HepG2 (cell line): Measurements from ENCODE around the gene TATDN3.

ENCODE experiments used
- CCAR2 ChIP-seq: fragments of 200-400 bp; formaldehyde crosslinking; optimal IDR thresholded peaks from 2 replicates; pipeline ENCODE3; 2018; ENCODE audit warnings: low read depth, mild to moderate bottlenecking, low read length, moderate library complexity
- EP300 ChIP-seq, 3 experiments: sonication (generic) in 1 of 3; formaldehyde crosslinking in 1 of 3; IDR thresholded peaks; 2 replicates each; pipeline versions ENCODE4 v1.5.1 to v1.6.1; 2011 to 2020; ENCODE audit warnings: low read depth in 2 of 3, low read length in 2 of 3, borderline replicate concordance in 1 of 3, improper control_type of control experiment in 1 of 3, mild to moderate bottlenecking in 1 of 3, missing genetic modification reagents in 1 of 3, moderate library complexity in 1 of 3
- KAT2B ChIP-seq: fragments of 150-350 bp; IDR thresholded peaks from 2 replicates; pipeline ENCODE4 v1.6.1; 2014; ENCODE audit warnings: low read depth, low read length, borderline replicate concordance
- KLF15 ChIP-seq: sonication (generic); formaldehyde crosslinking; IDR thresholded peaks from 2 replicates; pipeline ENCODE4 v1.8.1; 2023; ENCODE audit warnings: borderline replicate concordance, mild to moderate bottlenecking, inconsistent platforms, missing genetic modification reagents, mixed read lengths
- ZNF280D ChIP-seq: sonication (generic); formaldehyde crosslinking; IDR thresholded peaks from 2 replicates; pipeline ENCODE4 v1.5.1; 2020; ENCODE audit warnings: mild to moderate bottlenecking, missing genetic modification reagents
- TF ChIP-seq, protein P1 (sequence below): sonication (generic); formaldehyde crosslinking; IDR thresholded peaks from 2 replicates; pipeline ENCODE4 v1.9.0; 2021; ENCODE audit warnings: missing genetic modification reagents, mild to moderate bottlenecking, borderline replicate concordance

- TF ChIP-seq KAT2B (no peak), KLF15 (CRISPR knock-in tag) (no peak), CCAR2 (no peak), EP300 (IDR thresholded peaks at IDR 0.05; ENCODE audit: low read depth in 2 of 2, low read length in 2 of 2) (peak in 1 of 2 experiments; percentile 76; a peak in 2 of 4 replicates), EP300 (CRISPR knock-in tag; IDR thresholded peaks at IDR 0.05; ENCODE audit: borderline replicate concordance) (peak; percentile 54; the same call in 1 of the 2 replicates), ZNF280D (CRISPR knock-in tag) (no peak)
- TF ChIP-seq, protein P1, sequence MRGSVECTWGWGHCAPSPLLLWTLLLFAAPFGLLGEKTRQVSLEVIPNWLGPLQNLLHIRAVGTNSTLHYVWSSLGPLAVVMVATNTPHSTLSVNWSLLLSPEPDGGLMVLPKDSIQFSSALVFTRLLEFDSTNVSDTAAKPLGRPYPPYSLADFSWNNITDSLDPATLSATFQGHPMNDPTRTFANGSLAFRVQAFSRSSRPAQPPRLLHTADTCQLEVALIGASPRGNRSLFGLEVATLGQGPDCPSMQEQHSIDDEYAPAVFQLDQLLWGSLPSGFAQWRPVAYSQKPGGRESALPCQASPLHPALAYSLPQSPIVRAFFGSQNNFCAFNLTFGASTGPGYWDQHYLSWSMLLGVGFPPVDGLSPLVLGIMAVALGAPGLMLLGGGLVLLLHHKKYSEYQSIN (CRISPR knock-in tag): no peak
Observed at GRCh38 chr1:212816567-212817278, 25.0 kb downstream of the TATDN3 start.
